Suppressor macrophage treated with lipopolysaccharide for 4 hours (primary cell): ENCODE measurements around the gene PIR.
A peak's percentile ranks its signal among the peaks of the same experiment; 100 is the strongest.

Experiments used
- DNase-seq: peaks from one replicate; pipeline ENCODE4 v3.0.0-alpha.2; 2020

PIR gene

GRCh38 chrX:15343075-15343476, 150.1 kb downstream of the PIR start:
- no peak for DNase-seq

GRCh38 chrX:15340867-15341266, 152.3 kb downstream of the PIR start:
- no peak for DNase-seq

GRCh38 chrX:15336023-15336413, 157.1 kb downstream of the PIR start:
- peak; percentile 84 for DNase-seq

- peak; percentile 96 for DNase-seq
These were observed 157.8 kb downstream of the PIR start, which contains the start of gene PIGA for GRCh38 chrX:15335135-15336022. TSS of gene PIGA (minus strand) at chrX:15335523. CDS start at chrX:15331930, 3,593 bp downstream.
